Measurements from ENCODE around the gene MCM10. TPM values are rescaled to one million over a fixed set of nuclear protein-coding genes. Genes with fewer than 3 reads are reported as not detected.

The MCM10 gene
- total and polyA plus RNA-seq, 2 of the 8 experiments (the other 6 are each of a cell fraction or from before 2014, with no cell fraction given): 9.8 to 60.3 TPM

GRCh38 chr10:13183625-13184024 lies 22.3 kb downstream of the MCM10 start:
- no peak overlapping the region for H2BK20ac ChIP-seq (ENCODE audit: low read length)
- POLR2A ChIA-PET (ENCODE audit: partially characterized antibody): interaction anchor here (2.0 to 2.3 kb wide), 2 partner anchors 9 to 20 kb away, joined by 6 read pairs; no protein-coding TSS in a partner anchor
- WGBS, 2 experiments (ENCODE audit: extremely low coverage in 1 of 2, insufficient coverage in 1 of 2, insufficient read length in 1 of 2, insufficient replicate concordance in 2 of 2, low coverage in 1 of 2, low lambda C conversion rate in 2 of 2, missing lambda C conversion rate in 1 of 2): 80% methylated on average over 5 of the region's 5 CpGs; no CpG with 5 or more reads in 1 of the 2 experiments
- TF ChIP-seq GTF2F1 (IDR thresholded peaks at IDR 0.05; ENCODE audit: borderline replicate concordance, low read depth, low read length) (no peak), KDM5A (IDR thresholded peaks at IDR 0.05; ENCODE audit: low read length) (no peak), CBX5 (IDR thresholded peaks at IDR 0.05; ENCODE audit: low read depth, low read length) (no peak), TAF7 (optimal IDR thresholded peaks at IDR 0.05; ENCODE audit: borderline replicate concordance, low read depth, low read length) (no peak), SP2 (IDR thresholded peaks at IDR 0.05; ENCODE audit: low read length) (no peak), NANOG (IDR thresholded peaks at IDR 0.05; ENCODE audit: insufficient read depth, low read depth, low read length, poor library complexity, severe bottlenecking) (no peak), CHD1 (IDR thresholded peaks at IDR 0.05; ENCODE audit: low read depth, low read length) (no peak), TCF12 (IDR thresholded peaks at IDR 0.05; ENCODE audit: low read depth, low read length) (no peak), CHD2 (IDR thresholded peaks at IDR 0.05; ENCODE audit: low read length) (no peak), TAF1 (IDR thresholded peaks at IDR 0.05; ENCODE audit: low read depth, low read length) (no peak), SIN3A (conservative IDR thresholded peaks at IDR 0.05 in 1 of 2, IDR thresholded peaks at IDR 0.05 in 1 of 2; ENCODE audit: low read depth in 1 of 2, low read length in 2 of 2) (no peak), SUZ12 (IDR thresholded peaks at IDR 0.05; ENCODE audit: low read length) (no peak), USF2 (IDR thresholded peaks at IDR 0.05; ENCODE audit: low read length) (no peak), CREB1 (IDR thresholded peaks at IDR 0.05) (no peak)

More at GRCh38 chr10:13183625-13184024, 22.3 kb downstream of the MCM10 start:
- Histone ChIP-seq H3K9ac (replicated peaks in 1 of 4; ENCODE audit: extremely low read depth in 1 of 4, low read depth in 3 of 4, low read length in 3 of 4) (no peak overlapping the region), H3K79me1 (ENCODE audit: low read depth, low read length) (no peaks in the 10 kb centered on the region; the same call in 1 of the 2 replicates), H3K27me3 (replicated peaks in 1 of 4; ENCODE audit: control insufficient read depth in 3 of 4, extremely low read depth in 1 of 4, insufficient read depth in 3 of 4, low read length in 3 of 4) (no peaks in the 10 kb centered on the region), H2AFZ (ENCODE audit: low read length) (no peak overlapping the region), H3K4me3 (ENCODE audit: extremely low read depth in 1 of 4, insufficient read depth in 2 of 4, low read depth in 3 of 4, low read length in 4 of 4) (no peak overlapping the region), H3K18ac (ENCODE audit: extremely low read depth, low read length) (no peak overlapping the region), H3K4ac (replicated peaks; ENCODE audit: insufficient read length, low read depth, low read length) (no peak overlapping the region), H3K56ac (replicated peaks; ENCODE audit: insufficient read length, low read depth, low read length) (no peak overlapping the region), H2BK15ac (ENCODE audit: low read length) (no peak overlapping the region), H2AK5ac (ENCODE audit: low read depth, low read length) (no peak overlapping the region), H3K27ac (ENCODE audit: low read depth, low read length) (no peak overlapping the region), H3K14ac (ENCODE audit: insufficient read length) (no peak overlapping the region), H3K9me3 (ENCODE audit: insufficient read depth in 2 of 2, low read depth in 1 of 2, low read length in 1 of 2) (no peaks in the 10 kb centered on the region), H3K23me2 (ENCODE audit: low read depth, low read length) (no peaks in the 10 kb centered on the region), H4K5ac (ENCODE audit: insufficient read length, low read depth, low read length) (no peak overlapping the region), H4K20me1 (replicated peaks in 1 of 2; ENCODE audit: control insufficient read depth in 1 of 2, insufficient read depth in 2 of 2, low read length in 2 of 2) (peaks cover 2 to 4% of the 10 kb centered on the region in 2 experiments), H3K36me3 (ENCODE audit: control insufficient read depth in 2 of 4, insufficient read depth in 4 of 4, low read length in 3 of 4) (peaks cover 43 to 96% (median 76%) of the 10 kb centered on the region in 4 experiments), H3K79me2 (ENCODE audit: control insufficient read depth in 1 of 2, insufficient read depth in 2 of 2, low read length in 2 of 2) (no peaks in the 10 kb centered on the region), H3K4me1 (replicated peaks in 1 of 4; ENCODE audit: control insufficient read depth in 3 of 4, insufficient read depth in 4 of 4, low read length in 3 of 4) (no peaks in the 10 kb centered on the region), H3K4me2 (ENCODE audit: insufficient read depth in 1 of 2, low read depth in 2 of 2, low read length in 2 of 2) (no peak overlapping the region), H2BK5ac (ENCODE audit: low read depth, low read length) (no peak overlapping the region), H3K23ac (ENCODE audit: insufficient read length) (no peak overlapping the region), H2BK12ac (ENCODE audit: low read depth, low read length) (no peak overlapping the region), H4K8ac (ENCODE audit: extremely low read depth, insufficient read depth, low read length) (no peak overlapping the region), H4K91ac (replicated peaks; ENCODE audit: insufficient read length, low read length) (no peak overlapping the region), H2BK120ac (replicated peaks; ENCODE audit: low read depth, low read length) (no peak overlapping the region)
- DNase-seq (ENCODE audit: low read depth in 1 of 2, low spot score in 2 of 2): no peak
- no peak for FAIRE-seq
- CTCF ChIA-PET (ENCODE audit: partially characterized antibody): interaction anchor here (1.6 kb wide), 1 partner anchor 23 kb away, joined by 5 read pairs; no protein-coding TSS in a partner anchor

Measured in H1 (cell line).